H1 (cell line): Measurements from ENCODE around the gene SLC35E4. TPM values are rescaled to one million over a fixed set of nuclear protein-coding genes. Genes with fewer than 3 reads are reported as not detected.

Experiments
- CTCF ChIA-PET: fragments of 300-600 bp; sonication (Branson Sonifier 250); formaldehyde crosslinking; loops from one replicate; lab custom pipeline; 2021; ENCODE audit not compliant: partially characterized antibody; lab: Charles Lee
- POLR2A ChIA-PET: fragments of 300-600 bp; sonication (Branson Sonifier 250); formaldehyde crosslinking; loops from one replicate; lab custom pipeline; 2021; ENCODE audit warnings: inconsistent platforms; ENCODE audit not compliant: partially characterized antibody; lab: Charles Lee
- DNase-seq, 2 experiments: peaks; one replicate each; pipeline versions ENCODE4 v3.0.0 to v3.0.0-alpha.2; 2010 to 2022; ENCODE audit warnings: low spot score in 2 of 2, low read depth in 1 of 2, mixed read lengths in 1 of 2
- FAIRE-seq: peaks from 2 replicates; lab custom pipeline; 2011; peaks lifted over from hg19 to GRCh38; lab: Jason Lieb, UNC
- H2AFZ ChIP-seq: 2 replicates; pipeline ENCODE4 v1.8.1; 2012; ENCODE audit warnings: low read length, inconsistent platforms
- H2AK5ac ChIP-seq: 2 replicates; pipeline ENCODE4 v1.6.1; 2013; ENCODE audit warnings: low read depth, low read length
- H2BK120ac ChIP-seq: replicated peaks from 2 replicates; pipeline ENCODE3; 2013; ENCODE audit warnings: low read depth, low read length, inconsistent platforms
- H2BK12ac ChIP-seq: 2 replicates; pipeline ENCODE4 v1.6.1; 2013; ENCODE audit warnings: low read depth, low read length
- H2BK15ac ChIP-seq: 2 replicates; pipeline ENCODE4 v1.6.1; 2013; ENCODE audit warnings: low read length
- H2BK20ac ChIP-seq: 2 replicates; pipeline ENCODE4 v1.6.1; 2013; ENCODE audit warnings: low read length
- H2BK5ac ChIP-seq: 2 replicates; pipeline ENCODE4 v1.6.1; 2013; ENCODE audit warnings: low read depth, low read length
- H3K14ac ChIP-seq: 2 replicates; pipeline ENCODE4 v1.6.1; 2013; ENCODE audit warnings: inconsistent platforms; ENCODE audit not compliant: insufficient read length
- H3K18ac ChIP-seq: 2 replicates; pipeline ENCODE4 v1.6.1; 2013; ENCODE audit warnings: low read length; ENCODE audit errors: extremely low read depth
- H3K23ac ChIP-seq: 2 replicates; pipeline ENCODE4 v1.6.1; 2013; ENCODE audit warnings: inconsistent platforms; ENCODE audit not compliant: insufficient read length
- H3K23me2 ChIP-seq: 2 replicates; pipeline ENCODE4 v1.6.1; 2013; ENCODE audit warnings: low read depth, low read length
- H3K27ac ChIP-seq: 2 replicates; pipeline ENCODE4 v1.6.1; 2011; ENCODE audit warnings: low read depth, low read length, inconsistent platforms
- H3K27me3 ChIP-seq, 4 experiments: replicated peaks in 1 of 4; 1 replicate in 1 of 4; 2 replicates in 3 of 4; pipeline versions ENCODE4 v1.6.1 to v1.8.1; 2011 to 2013; ENCODE audit warnings: low read length in 3 of 4, mild to moderate bottlenecking in 3 of 4, inconsistent platforms in 2 of 4, mixed read lengths in 2 of 4, moderate library complexity in 1 of 4; ENCODE audit not compliant: control insufficient read depth in 3 of 4, insufficient read depth in 3 of 4; ENCODE audit errors: extremely low read depth in 1 of 4
- H3K36me3 ChIP-seq, 4 experiments: 2 replicates each; pipeline versions ENCODE4 v1.6.1 to v1.8.1; 2011 to 2013; ENCODE audit warnings: mild to moderate bottlenecking in 4 of 4, low read length in 3 of 4, moderate library complexity in 2 of 4, control low read depth in 1 of 4, inconsistent platforms in 1 of 4; ENCODE audit not compliant: insufficient read depth in 4 of 4, control insufficient read depth in 2 of 4
- H3K4ac ChIP-seq: replicated peaks from 2 replicates; pipeline ENCODE3; 2013; ENCODE audit warnings: low read length, low read depth, mixed read lengths, inconsistent platforms; ENCODE audit not compliant: insufficient read length
- H3K4me1 ChIP-seq, 4 experiments: replicated peaks in 1 of 4; 1 replicate in 1 of 4; 2 replicates in 3 of 4; pipeline versions ENCODE4 v1.6.1 to v1.8.1; 2011 to 2013; ENCODE audit warnings: low read length in 3 of 4, inconsistent platforms in 2 of 4, mixed read lengths in 1 of 4; ENCODE audit not compliant: insufficient read depth in 4 of 4, control insufficient read depth in 3 of 4
- H3K4me2 ChIP-seq, 2 experiments: 2 replicates each; pipeline versions ENCODE4 v1.6.1 to v1.8.1; 2011 to 2013; ENCODE audit warnings: low read depth in 2 of 2, low read length in 2 of 2, control low read depth in 1 of 2, inconsistent platforms in 1 of 2, mild to moderate bottlenecking in 1 of 2; ENCODE audit not compliant: insufficient read depth in 1 of 2
- H3K4me3 ChIP-seq, 4 experiments: fragments of 200-600, 300-600 bp in 1 of 4; sonication (generic), shearing (Covaris generic), sonication (Bioruptor Twin) in 1 of 4; 2 replicates each; pipeline versions ENCODE4 v1.5.1 to v1.8.1; 2011 to 2016; ENCODE audit warnings: low read length in 4 of 4, low read depth in 3 of 4, control low read depth in 2 of 4, inconsistent platforms in 2 of 4, mild to moderate bottlenecking in 2 of 4, mixed read lengths in 1 of 4, moderate library complexity in 1 of 4; ENCODE audit not compliant: insufficient read depth in 2 of 4; ENCODE audit errors: extremely low read depth in 1 of 4
- H3K56ac ChIP-seq: replicated peaks from 2 replicates; pipeline ENCODE3; 2013; ENCODE audit warnings: low read depth, mild to moderate bottlenecking, mixed read lengths, low read length, inconsistent platforms; ENCODE audit not compliant: insufficient read length
- H3K79me1 ChIP-seq: 2 replicates; pipeline ENCODE4 v1.6.1; 2013; ENCODE audit warnings: low read depth, low read length, control low read depth
- H3K79me2 ChIP-seq, 2 experiments: 2 replicates each; pipeline versions ENCODE4 v1.6.1 to v1.8.1; 2012 to 2013; ENCODE audit warnings: low read length in 2 of 2, mild to moderate bottlenecking in 2 of 2, inconsistent platforms in 1 of 2; ENCODE audit not compliant: insufficient read depth in 2 of 2, control insufficient read depth in 1 of 2
- H3K9ac ChIP-seq, 4 experiments: replicated peaks in 1 of 4; 1 replicate in 1 of 4; 2 replicates in 3 of 4; pipeline versions ENCODE4 v1.6.1 to v1.8.1; 2011 to 2013; ENCODE audit warnings: low read depth in 3 of 4, low read length in 3 of 4, control low read depth in 2 of 4, mild to moderate bottlenecking in 2 of 4, moderate library complexity in 2 of 4, inconsistent platforms in 1 of 4; ENCODE audit errors: extremely low read depth in 1 of 4
- H3K9me3 ChIP-seq, 2 experiments: 2 replicates each; pipeline versions ENCODE4 v1.6.1 to v1.8.1; 2012 to 2013; ENCODE audit warnings: mild to moderate bottlenecking in 2 of 2, moderate library complexity in 2 of 2, control low read depth in 1 of 2, inconsistent platforms in 1 of 2, low read depth in 1 of 2, low read length in 1 of 2, mixed read lengths in 1 of 2; ENCODE audit not compliant: insufficient read depth in 2 of 2
- H4K20me1 ChIP-seq, 2 experiments: replicated peaks in 1 of 2; 2 replicates each; pipeline versions ENCODE3 to v1.8.1; 2011 to 2013; ENCODE audit warnings: inconsistent platforms in 2 of 2, low read length in 2 of 2, mild to moderate bottlenecking in 1 of 2; ENCODE audit not compliant: insufficient read depth in 2 of 2, control insufficient read depth in 1 of 2
- H4K5ac ChIP-seq: 2 replicates; pipeline ENCODE4 v1.6.1; 2013; ENCODE audit warnings: low read length, low read depth, mixed read lengths, inconsistent platforms; ENCODE audit not compliant: insufficient read length
- H4K8ac ChIP-seq: 2 replicates; pipeline ENCODE4 v1.8.0; 2013; ENCODE audit warnings: mild to moderate bottlenecking, moderate library complexity, low read length, inconsistent platforms; ENCODE audit not compliant: insufficient read depth; ENCODE audit errors: extremely low read depth
- H4K91ac ChIP-seq: replicated peaks from 2 replicates; pipeline ENCODE3; 2013; ENCODE audit warnings: low read length, mixed read lengths, inconsistent platforms; ENCODE audit not compliant: insufficient read length
- WGBS, 2 experiments: shearing (Covaris generic) in 1 of 2; methylation state at CpG; one replicate each; pipeline versions ENCODE4 v1.1.6 to v1.1.7; 2013 to 2015; ENCODE audit warnings: low lambda C conversion rate in 2 of 2, mixed read lengths in 2 of 2, inconsistent platforms in 1 of 2, low coverage in 1 of 2, missing lambda C conversion rate in 1 of 2; ENCODE audit not compliant: insufficient replicate concordance in 2 of 2, insufficient coverage in 1 of 2, insufficient read length in 1 of 2; ENCODE audit errors: extremely low coverage in 1 of 2, missing lambda C conversion rate in 1 of 2; 5-methylcytosine and 5-hydroxymethylcytosine counted together
- polyA plus RNA-seq, 7 experiments: library from polyadenylated mRNA; depleted of rRNA in 3 of 7; stranded (reverse) in 5 of 7; unstranded in 2 of 7; fragments of >200 nt in 5 of 7; fragments of 200-250 nt in 2 of 7; gene quantifications; 1 replicate in 5 of 7; 2 replicates in 1 of 7; 4 replicates in 1 of 7; pipeline versions ENCODE4 v1.2.1 to v1.2.3, GENCODE V29; 2011 to 2013; ENCODE audit warnings: missing spikeins in 2 of 7, mixed read lengths in 2 of 7
- total RNA-seq: library from RNA; stranded (reverse); fragmentation: NEBNext Ultra II Directional; extraction: Animal tissue kit (Norgen Biotek cat#: 25700); gene quantifications from 2 replicates; pipeline ENCODE4 v1.2.1, GENCODE V29; 2021

The SLC35E4 gene
- total and polyA plus RNA-seq, 2 of the 8 experiments (the other 6 are each of a cell fraction or from before 2014, with no cell fraction given) = 5.1 to 5.6 TPM

DNA sequence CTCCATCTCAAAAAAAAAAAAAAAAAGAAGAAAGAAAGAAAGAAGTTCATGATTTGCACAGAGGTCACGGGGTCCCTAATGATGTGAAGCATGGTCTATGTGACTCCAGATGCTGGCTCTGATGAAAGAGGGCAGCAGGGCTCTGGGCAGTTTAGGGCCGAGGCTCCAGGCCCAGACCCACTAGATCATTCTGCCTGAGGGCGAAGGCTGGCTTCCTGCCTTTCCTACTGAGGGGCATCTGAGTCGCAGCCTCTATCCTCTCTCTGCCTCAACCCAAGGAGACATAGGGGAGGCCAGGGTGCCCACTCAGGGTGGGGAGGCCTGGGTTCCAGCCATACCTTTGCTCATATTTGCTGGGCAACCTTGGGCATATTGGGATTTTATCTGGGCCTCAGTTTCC is 4.8 kb downstream of the SLC35E4 start:
- H3K4me2 ChIP-seq = no peak overlapping the region
- no peak overlapping the region for H2BK12ac ChIP-seq
- CTCF ChIA-PET = interaction anchor here (1.1 to 3.6 kb wide), 2 partner anchors 27 to 115 kb away, joined by 4 to 10 read pairs; partner anchors contain the start of gene DUSP18
- POLR2A ChIA-PET = no interaction called here
- H3K4me1 ChIP-seq = peaks cover 0 to 14% (median 11%) of the 10 kb centered on the region in 4 experiments; a peak in 6 of 7 replicates
- H3K4ac ChIP-seq = no peak overlapping the region
- no peak overlapping the region for H3K14ac ChIP-seq
- H4K20me1 ChIP-seq = peaks cover 0 to 2% of the 10 kb centered on the region in 2 experiments
- peaks cover 0 to 4% (median 0%) of the 10 kb centered on the region in 4 experiments; a peak in 2 of 7 replicates for H3K27me3 ChIP-seq
- no peak overlapping the region for H3K23ac ChIP-seq
- no peak overlapping the region for H4K91ac ChIP-seq
- no peak overlapping the region for H2BK15ac ChIP-seq
- no peak overlapping the region for H3K4me3 ChIP-seq
- no peak overlapping the region for H2AK5ac ChIP-seq
- H3K36me3 ChIP-seq = no peaks in the 10 kb centered on the region
- no peaks in the 10 kb centered on the region for H3K9me3 ChIP-seq
- 83% methylated on average over 2 of the region's 4 CpGs; no CpG with 5 or more reads in 1 of the 2 experiments for WGBS, 2 experiments
- H3K27ac ChIP-seq = no peak overlapping the region
- H3K56ac ChIP-seq = no peak overlapping the region
- no peak overlapping the region for H4K5ac ChIP-seq
- H2BK120ac ChIP-seq = no peak overlapping the region
- DNase-seq (no peak), FAIRE-seq (no peak)
- no peak overlapping the region for H2AFZ ChIP-seq
- H3K9ac ChIP-seq = no peak overlapping the region
- peaks cover 7% of the 10 kb centered on the region; the same call in 1 of the 2 replicates for H3K23me2 ChIP-seq
- peaks cover 2% of the 10 kb centered on the region; the same call in 1 of the 2 replicates for H3K79me1 ChIP-seq
- no peak overlapping the region for H2BK5ac ChIP-seq
- H3K18ac ChIP-seq = no peak overlapping the region
- H2BK20ac ChIP-seq = no peak overlapping the region
- no peak overlapping the region for H4K8ac ChIP-seq
- H3K79me2 ChIP-seq = no peaks in the 10 kb centered on the region; a peak in 1 of 4 replicates
